A673 (cell line): ENCODE data around the gene SPATA18. TPM values are rescaled to one million over a fixed set of nuclear protein-coding genes. Genes with fewer than 3 reads are reported as not detected.

ENCODE experiments used
- BruUV-seq: library from RNA; stranded (reverse); fragments of 400-500 nt; replicated peaks from 2 replicates; lab custom pipeline; 2021; lab: Mats Ljungman, UMichigan
- CTCF ChIA-PET: fragments of 300-600 bp; sonication (Branson Sonifier 250); formaldehyde crosslinking; loops from one replicate; lab custom pipeline; 2022; ENCODE audit warnings: antibody characterized with exemption; lab: Charles Lee
- POLR2A ChIA-PET: fragments of 300-600 bp; sonication (Branson Sonifier 250); formaldehyde crosslinking; loops from one replicate; lab custom pipeline; 2022; ENCODE audit warnings: antibody characterized with exemption; ENCODE audit not compliant: low non-redundant PET; lab: Charles Lee
- DNase-seq: peaks from one replicate; pipeline ENCODE4 v3.0.0-alpha.2; 2015; ENCODE audit warnings: low spot score
- H3K27ac ChIP-seq: fragments of 200-600 bp; sonication (generic); 2 replicates; pipeline ENCODE4 v1.5.1; 2016; ENCODE audit warnings: mixed run types, low read depth, mild to moderate bottlenecking, mixed read lengths, antibody characterized with exemption, low read length; ENCODE audit not compliant: poor library complexity, severe bottlenecking
- H3K27me3 ChIP-seq: fragments of 200-600 bp; sonication (generic); replicated peaks from 2 replicates; pipeline ENCODE4 v1.6.1; 2017; ENCODE audit warnings: mixed run types, low read depth, mild to moderate bottlenecking, mixed read lengths, antibody characterized with exemption, low read length; ENCODE audit not compliant: insufficient read depth, poor library complexity
- H3K36me3 ChIP-seq: fragments of 200-600 bp; sonication (generic); 2 replicates; pipeline ENCODE4 v1.6.1; 2016; ENCODE audit warnings: mixed run types, mild to moderate bottlenecking, mixed read lengths, antibody characterized with exemption, low read length; ENCODE audit not compliant: insufficient read depth, poor library complexity, severe bottlenecking
- H3K4me1 ChIP-seq: fragments of 200-600 bp; sonication (generic); 2 replicates; pipeline ENCODE4 v1.6.1; 2017; ENCODE audit warnings: mixed run types, mild to moderate bottlenecking, mixed read lengths, antibody characterized with exemption, low read length; ENCODE audit not compliant: insufficient read depth, poor library complexity, severe bottlenecking
- H3K4me3 ChIP-seq: fragments of 200-600 bp; sonication (generic); 2 replicates; pipeline ENCODE4 v1.5.1; 2016; ENCODE audit warnings: low read depth, mixed run types, mild to moderate bottlenecking, mixed read lengths, low read length; ENCODE audit not compliant: poor library complexity, severe bottlenecking
- H3K9me3 ChIP-seq: fragments of 200-600 bp; sonication (generic); 2 replicates; pipeline ENCODE4 v1.6.1; 2016; ENCODE audit warnings: mixed run types, low read depth, mild to moderate bottlenecking, mixed read lengths, antibody characterized with exemption, low read length; ENCODE audit not compliant: poor library complexity, severe bottlenecking
- EZH2 ChIP-seq: fragments of 200-600 bp; sonication (generic); IDR thresholded peaks from 2 replicates; pipeline ENCODE4 v1.6.1; 2017; ENCODE audit warnings: borderline replicate concordance, low read depth, mild to moderate bottlenecking, mixed read lengths, antibody characterized with exemption, low read length; ENCODE audit not compliant: poor library complexity, severe bottlenecking
- intact Hi-C: fragments of 100-400 bp; cut with micrococcal nuclease; formaldehyde crosslinking; loops from one replicate; pipeline ENCODE4 v1.10.0; 2022; ENCODE audit not compliant: unreplicated experiment
- total RNA-seq: library from RNA; stranded (reverse); gene quantifications from 2 replicates; pipeline ENCODE4 v1.2.3, GENCODE V29; 2021
- TF ChIP-seq, protein P1 (sequence below): fragments of 300-800, 200-600 bp; sonication (generic); conservative IDR thresholded peaks from 2 replicates; pipeline ENCODE4 v1.5.1; 2017; ENCODE audit warnings: low read depth, mild to moderate bottlenecking, antibody characterized with exemption, low read length, moderate library complexity, mixed read lengths

Gene SPATA18
- total RNA-seq, 1 experiment from 2014 or later, result 0.71 TPM

DNA sequence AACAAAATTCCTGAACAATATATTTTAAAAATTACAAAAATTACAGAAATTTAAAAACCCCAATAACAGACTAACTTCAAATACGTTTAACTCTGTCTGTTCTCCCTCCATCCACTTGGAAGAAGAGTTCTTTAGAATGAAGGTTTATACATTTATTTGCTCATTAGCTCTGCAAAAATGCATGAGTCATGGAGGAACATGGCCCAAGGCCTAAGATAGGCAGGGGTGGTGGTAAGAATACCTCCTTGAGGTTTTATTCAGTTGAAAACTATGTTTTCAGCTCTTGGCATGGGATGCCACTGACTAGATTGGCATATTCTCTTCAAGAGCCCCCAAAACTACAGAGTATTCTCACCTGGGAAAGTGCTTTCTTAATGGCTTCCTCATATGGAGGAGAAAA lies 22.1 kb upstream of the SPATA18 start:
- no peak overlapping the region for H3K4me3 ChIP-seq
- no peak for DNase-seq
- H3K27me3 ChIP-seq, result no peaks in the 10 kb centered on the region
- no peaks in the 10 kb centered on the region for H3K9me3 ChIP-seq
- H3K4me1 ChIP-seq, result no peaks in the 10 kb centered on the region
- no peak for TF ChIP-seq EZH2
- TF ChIP-seq, protein P1, sequence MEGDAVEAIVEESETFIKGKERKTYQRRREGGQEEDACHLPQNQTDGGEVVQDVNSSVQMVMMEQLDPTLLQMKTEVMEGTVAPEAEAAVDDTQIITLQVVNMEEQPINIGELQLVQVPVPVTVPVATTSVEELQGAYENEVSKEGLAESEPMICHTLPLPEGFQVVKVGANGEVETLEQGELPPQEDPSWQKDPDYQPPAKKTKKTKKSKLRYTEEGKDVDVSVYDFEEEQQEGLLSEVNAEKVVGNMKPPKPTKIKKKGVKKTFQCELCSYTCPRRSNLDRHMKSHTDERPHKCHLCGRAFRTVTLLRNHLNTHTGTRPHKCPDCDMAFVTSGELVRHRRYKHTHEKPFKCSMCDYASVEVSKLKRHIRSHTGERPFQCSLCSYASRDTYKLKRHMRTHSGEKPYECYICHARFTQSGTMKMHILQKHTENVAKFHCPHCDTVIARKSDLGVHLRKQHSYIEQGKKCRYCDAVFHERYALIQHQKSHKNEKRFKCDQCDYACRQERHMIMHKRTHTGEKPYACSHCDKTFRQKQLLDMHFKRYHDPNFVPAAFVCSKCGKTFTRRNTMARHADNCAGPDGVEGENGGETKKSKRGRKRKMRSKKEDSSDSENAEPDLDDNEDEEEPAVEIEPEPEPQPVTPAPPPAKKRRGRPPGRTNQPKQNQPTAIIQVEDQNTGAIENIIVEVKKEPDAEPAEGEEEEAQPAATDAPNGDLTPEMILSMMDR, result no peak
- H3K36me3 ChIP-seq, result peaks cover 8% of the 10 kb centered on the region
- ChIA-PET POLR2A (no interaction called here), CTCF (no interaction called here)
- intact Hi-C loops, result no loop called here
- no TSS peak for BruUV-seq
- H3K27ac ChIP-seq, result no peak overlapping the region

DNA sequence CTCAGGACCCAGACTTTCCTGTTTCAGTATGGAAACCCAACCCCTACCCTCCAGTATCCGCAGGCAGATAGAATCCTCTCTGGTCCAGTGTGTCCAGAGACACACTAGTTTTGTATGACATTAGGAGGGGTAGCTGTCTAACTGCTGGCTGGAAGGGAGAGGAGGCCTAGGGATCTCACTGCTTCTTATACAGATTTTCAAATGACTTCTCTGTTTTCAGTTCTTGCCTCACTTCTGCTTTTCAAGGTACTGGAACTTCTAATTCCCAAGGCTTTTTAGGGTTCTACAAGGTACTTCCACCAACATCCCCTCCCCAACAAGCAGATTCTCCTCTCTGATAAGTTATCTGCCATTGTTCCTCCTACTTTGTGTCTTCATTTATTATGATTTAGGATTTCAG lies 19.1 kb upstream of the SPATA18 start:
- no peaks in the 10 kb centered on the region for H3K9me3 ChIP-seq
- no TSS peak for BruUV-seq
- intact Hi-C loops, result no loop called here
- peaks cover 8% of the 10 kb centered on the region for H3K36me3 ChIP-seq
- no peak overlapping the region for H3K27ac ChIP-seq
- TF ChIP-seq EZH2, result no peak
- TF ChIP-seq, protein P1, result no peak
- no peak for DNase-seq
- ChIA-PET CTCF (no interaction called here), POLR2A (no interaction called here)
- H3K4me1 ChIP-seq, result peaks cover 3% of the 10 kb centered on the region
- H3K27me3 ChIP-seq, result no peaks in the 10 kb centered on the region
- no peak overlapping the region for H3K4me3 ChIP-seq

DNA sequence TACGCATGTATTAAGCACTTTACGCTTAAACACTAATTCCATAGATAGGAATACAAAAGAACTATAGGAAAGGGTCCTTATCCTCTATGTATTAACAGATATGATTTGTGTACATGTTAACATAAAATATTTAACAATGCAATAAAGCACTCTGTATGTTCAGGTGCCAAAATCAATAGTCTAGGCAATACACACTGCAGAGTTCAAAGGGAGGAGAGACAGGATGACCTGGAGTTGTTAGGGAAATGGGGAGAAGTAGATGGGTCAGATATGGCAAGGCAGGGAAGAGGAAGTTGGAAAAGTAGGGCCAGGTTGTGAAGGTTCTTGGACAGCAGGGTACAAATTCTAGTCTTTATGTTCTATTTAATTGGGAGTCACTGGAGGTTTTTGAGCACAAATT lies 15.9 kb upstream of the SPATA18 start:
- H3K4me1 ChIP-seq, result peaks cover 6% of the 10 kb centered on the region
- no peaks in the 10 kb centered on the region for H3K27me3 ChIP-seq
- no peaks in the 10 kb centered on the region for H3K36me3 ChIP-seq
- DNase-seq, result no peak
- CTCF ChIA-PET, result no interaction called here
- no TSS peak for BruUV-seq
- intact Hi-C loops, result no loop called here
- no peak overlapping the region for H3K4me3 ChIP-seq
- no peak overlapping the region for H3K27ac ChIP-seq
- POLR2A ChIA-PET, result no interaction called here
- H3K9me3 ChIP-seq, result no peaks in the 10 kb centered on the region
- TF ChIP-seq EZH2, result no peak
- TF ChIP-seq, protein P1, result no peak
